NOMO-1 treated with DMSO at 0.1 percent for 48 hours (cell line): ENCODE results near the gene IQGAP2.
"Not testable (repeated sequence)": the region's sequence is repeated elsewhere in the genome, so short reads cannot be mapped to it uniquely, and the experiment has no call there.

Experiments used
- DNase-seq: peaks from one replicate; lab custom pipeline; 2025; ENCODE audit not compliant: unreplicated experiment; lab: John Stamatoyannopoulos, UW

IQGAP2 gene

GRCh38 chr5:76641514-76642120 is 238.5 kb downstream of the IQGAP2 start:
- DNase-seq, result peak; percentile 39

DNA sequence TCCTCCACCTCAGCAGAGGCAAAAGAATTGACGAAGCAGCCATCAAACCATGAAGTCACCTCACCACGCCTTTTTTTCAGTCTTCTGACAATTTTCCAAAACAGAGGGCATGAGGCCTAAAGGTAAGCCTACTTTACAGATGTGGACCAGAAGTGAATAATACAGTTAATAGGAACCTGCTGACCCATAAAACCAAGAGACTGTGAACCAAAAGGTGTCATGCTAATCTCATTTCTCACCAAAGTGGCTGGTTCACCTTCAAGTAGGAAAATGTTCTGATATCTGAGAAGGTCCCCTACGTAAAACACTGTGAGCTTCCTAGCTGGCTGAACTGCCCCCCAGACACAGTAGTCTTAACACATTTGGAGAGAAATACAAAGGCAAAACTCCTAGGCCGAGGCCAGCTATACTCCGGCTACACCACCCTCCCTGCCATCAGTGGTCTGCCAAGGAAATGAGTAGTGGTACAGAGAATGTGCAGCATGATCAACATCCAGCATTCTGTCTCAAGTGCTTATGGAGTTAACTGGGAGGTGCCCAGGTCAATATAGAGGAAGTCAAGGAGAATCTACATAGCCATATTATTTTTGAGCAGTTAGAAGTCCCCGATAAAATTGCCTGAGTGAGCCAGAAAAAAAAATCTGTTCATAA is 239.4 kb downstream of the IQGAP2 start:
- no peak for DNase-seq

GRCh38 chr5:76643371-76643770 is 240.3 kb downstream of the IQGAP2 start:
- DNase-seq, result no peak

GRCh38 chr5:76649140-76649539 is 246.1 kb downstream of the IQGAP2 start:
- DNase-seq, result no peak

- no peak for DNase-seq
These were observed 249.8 kb downstream of the IQGAP2 start for GRCh38 chr5:76652809-76653414.

GRCh38 chr5:76657091-76657490 is 254.0 kb downstream of the IQGAP2 start:
- DNase-seq, result no peak

DNA sequence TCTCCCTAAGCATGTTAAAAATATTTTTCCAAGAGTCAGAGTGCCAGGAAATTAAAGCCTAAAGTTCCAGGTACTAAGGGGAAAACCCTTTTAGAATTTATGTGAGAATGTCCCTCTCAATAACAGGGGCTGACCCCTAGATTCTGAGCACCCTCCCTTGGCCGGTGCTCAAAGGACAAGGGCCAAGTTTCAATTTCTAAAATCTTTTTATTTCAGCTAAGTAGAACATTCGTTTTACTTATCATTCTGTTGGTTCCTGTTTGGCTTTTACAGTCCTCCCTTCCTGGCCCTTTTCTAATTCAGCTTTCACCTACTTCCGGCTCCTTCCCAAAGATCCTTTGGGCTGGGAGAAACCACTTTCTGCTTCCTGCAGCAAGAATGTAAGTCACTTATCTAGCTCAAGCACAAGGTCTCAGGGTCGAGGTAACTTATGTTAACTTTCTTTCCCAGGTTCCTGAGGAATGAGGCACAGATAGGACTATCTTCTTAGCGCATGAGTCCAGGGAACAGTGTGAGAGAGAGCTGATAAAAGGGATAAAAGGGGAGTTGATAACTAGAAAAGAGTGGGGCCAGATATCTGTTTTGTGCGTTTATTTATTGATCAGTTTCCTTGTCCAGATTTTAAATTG is 254.7 kb downstream of the IQGAP2 start:
- no peak for DNase-seq

DNA sequence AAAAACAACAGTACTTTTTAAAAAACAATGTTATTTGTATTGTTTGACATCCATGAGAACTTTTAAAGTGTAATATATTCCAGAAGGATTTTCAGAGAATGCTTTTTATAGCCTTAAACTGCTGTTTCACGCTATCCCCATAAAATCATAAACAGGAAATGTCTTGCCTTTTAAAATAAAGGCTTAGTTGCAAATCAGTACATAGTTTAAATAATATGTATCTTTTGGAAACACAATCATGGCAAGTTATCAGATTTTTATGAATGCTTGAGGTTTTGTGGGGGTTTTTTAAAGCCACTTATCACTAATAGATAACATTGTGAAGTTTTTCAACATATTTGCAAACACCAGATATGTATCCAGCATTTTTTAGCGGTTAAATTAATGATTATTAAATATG is 257.3 kb downstream of the IQGAP2 start:
- DNase-seq, result no peak

- DNase-seq, result no peak
These were observed 259.4 kb downstream of the IQGAP2 start for GRCh38 chr5:76662521-76662920.

DNA sequence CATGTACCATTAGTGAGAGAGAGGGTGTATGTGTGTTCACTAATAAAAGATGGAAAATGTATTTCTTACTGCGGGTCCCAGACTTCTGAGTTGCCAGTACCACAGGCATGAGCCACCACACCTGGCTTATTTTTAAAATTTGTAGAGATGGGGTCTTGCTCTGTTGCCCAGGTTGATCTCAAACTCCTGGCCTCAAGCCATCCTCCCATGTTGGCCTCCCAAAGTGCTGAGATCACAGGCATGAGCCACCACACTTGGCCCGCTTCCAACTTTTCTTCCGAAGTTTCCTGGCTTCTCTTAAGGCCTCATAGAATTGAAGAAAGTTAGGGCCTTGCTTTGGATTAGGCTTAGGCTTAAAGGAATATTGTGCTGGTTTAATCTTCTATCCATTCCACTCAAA is 260.5 kb downstream of the IQGAP2 start:
- DNase-seq, result no peak

DNA sequence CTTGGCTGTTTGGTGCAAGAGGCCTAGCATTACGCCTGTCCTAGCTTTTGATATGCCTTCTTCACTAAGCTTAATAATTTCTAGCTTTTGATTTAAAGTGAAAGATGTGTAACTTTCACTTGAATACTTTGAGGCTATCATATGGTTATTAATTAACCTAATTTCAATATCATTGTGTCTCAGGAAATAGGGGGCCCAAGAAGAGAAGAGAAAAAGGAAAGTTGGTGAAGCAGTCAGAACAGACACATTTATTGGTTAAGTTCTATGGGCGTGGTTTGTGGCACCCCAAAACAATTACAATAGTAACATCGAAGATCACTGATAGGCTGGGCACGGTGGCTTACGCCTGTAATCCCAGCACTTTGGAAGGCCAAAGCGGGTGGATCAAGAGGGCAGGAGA is 261.0 kb downstream of the IQGAP2 start:
- no peak for DNase-seq

GRCh38 chr5:76667495-76667894 is 264.4 kb downstream of the IQGAP2 start:
- DNase-seq, result no peak

GRCh38 chr5:76669245-76669644 is 266.2 kb downstream of the IQGAP2 start:
- no peak for DNase-seq

DNA sequence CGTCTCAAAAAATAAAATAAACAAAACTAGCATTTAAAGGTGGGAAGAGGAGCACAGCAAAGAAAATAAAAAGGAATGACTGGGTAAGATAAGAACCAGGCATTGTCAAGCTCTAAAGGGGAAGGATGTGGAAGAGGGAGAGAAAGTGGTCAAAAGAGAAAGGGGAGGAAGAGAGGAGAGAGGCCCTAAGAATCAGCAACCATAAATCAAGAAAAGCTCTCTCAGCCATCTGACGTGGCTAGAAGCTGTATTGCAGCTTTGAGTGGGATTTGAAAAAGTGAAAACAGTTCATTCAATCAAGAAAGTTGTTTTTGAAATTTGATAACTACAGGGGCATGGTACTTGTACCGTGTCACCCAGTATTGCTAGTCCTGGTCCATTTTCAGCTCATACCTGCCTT is 267.4 kb downstream of the IQGAP2 start:
- no peak for DNase-seq

DNA sequence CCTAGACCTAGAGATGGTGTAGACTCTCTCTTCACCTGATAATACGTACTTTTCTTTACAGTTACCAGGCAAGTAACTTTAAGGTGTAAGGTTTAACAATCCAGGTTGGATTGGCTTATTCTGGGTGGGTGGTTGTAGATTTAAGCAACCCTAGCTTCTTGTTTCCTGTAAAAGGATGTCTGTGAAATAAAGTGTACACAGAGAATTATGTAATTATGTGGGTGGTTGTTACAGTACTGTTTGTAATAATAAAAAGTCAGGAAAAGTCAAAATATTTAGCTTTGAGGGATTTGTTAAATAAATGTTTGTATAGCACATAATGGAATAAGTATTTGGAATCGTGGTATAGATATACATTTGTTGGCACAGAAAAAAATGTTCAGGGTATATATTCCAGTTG is 269.2 kb downstream of the IQGAP2 start:
- no peak for DNase-seq

DNA sequence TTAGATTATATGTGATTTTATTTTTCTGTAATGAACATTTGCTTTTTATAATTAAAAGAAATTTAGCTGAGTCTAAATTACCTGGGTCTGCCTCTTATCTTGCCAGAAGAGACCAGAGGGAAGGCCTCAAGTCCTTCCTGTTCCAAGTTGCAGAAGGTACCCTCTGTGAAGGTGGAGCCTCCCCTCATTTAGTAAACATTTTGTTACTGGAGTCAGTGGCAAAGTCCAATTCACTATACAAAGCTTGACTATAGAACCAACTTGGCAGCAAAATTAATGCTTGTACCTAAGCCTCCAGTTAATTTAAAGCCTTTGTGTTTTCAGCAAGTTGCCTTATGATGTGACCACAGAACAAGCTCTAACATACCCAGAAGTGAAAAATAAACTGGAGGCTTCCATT is 270.0 kb downstream of the IQGAP2 start:
- DNase-seq, result no peak

- no peak for DNase-seq
These were observed 271.4 kb downstream of the IQGAP2 start for GRCh38 chr5:76674330-76675066.

GRCh38 chr5:76675364-76675763 is 272.3 kb downstream of the IQGAP2 start:
- no peak for DNase-seq

GRCh38 chr5:76677849-76678472 is 274.9 kb downstream of the IQGAP2 start:
- DNase-seq, result no peak

- no peak for DNase-seq
These were observed 276.1 kb downstream of the IQGAP2 start for GRCh38 chr5:76679231-76679630.

- not testable (repeated sequence) for DNase-seq
These were observed 277.7 kb downstream of the IQGAP2 start for GRCh38 chr5:76680826-76681225.
